T1000 (cell line): ENCODE results near the gene GPC5.

Experiments
- DNase-seq: peaks from one replicate; lab custom pipeline; 2025; ENCODE audit warnings: mixed read lengths; lab: John Stamatoyannopoulos, UW

The GPC5 gene

DNA sequence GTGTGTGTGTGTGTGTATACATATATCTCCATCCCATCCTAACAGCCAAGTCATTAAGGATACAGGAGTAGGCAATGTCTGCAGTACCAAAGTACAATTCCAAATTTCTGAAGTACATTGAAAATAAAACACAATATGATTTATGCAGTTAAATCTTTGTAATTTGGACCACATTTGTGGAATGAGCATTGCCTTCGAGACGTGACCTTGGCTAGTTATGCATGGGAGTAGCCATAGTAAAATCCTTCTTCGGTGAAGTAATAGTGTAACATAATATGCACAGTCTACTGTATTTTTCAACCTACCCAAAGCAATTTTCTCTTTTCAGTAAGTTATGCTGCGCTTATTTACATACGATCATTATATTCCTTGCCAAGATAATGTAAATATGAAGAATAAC is 1162.5 kb downstream of the GPC5 start:
- DNase-seq = no peak

DNA sequence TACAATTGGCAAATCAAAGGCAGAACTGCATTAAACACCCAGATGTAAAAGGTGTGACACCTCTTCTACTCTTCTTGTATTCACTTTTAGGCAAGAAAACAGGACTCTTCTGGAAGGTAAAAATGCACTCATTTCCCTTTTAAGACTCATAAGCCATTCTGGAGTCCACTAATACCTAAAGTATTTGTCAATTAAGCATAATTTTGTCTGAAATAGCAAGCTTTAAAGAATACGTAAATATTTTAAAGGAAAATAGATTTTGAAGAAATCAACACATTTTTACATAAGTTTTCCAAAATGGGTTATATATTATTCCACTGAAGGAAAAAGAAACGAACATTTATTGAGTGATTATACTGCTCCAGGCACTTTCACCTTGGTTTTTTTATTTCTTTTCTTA is 1166.5 kb downstream of the GPC5 start:
- DNase-seq = no peak

DNA sequence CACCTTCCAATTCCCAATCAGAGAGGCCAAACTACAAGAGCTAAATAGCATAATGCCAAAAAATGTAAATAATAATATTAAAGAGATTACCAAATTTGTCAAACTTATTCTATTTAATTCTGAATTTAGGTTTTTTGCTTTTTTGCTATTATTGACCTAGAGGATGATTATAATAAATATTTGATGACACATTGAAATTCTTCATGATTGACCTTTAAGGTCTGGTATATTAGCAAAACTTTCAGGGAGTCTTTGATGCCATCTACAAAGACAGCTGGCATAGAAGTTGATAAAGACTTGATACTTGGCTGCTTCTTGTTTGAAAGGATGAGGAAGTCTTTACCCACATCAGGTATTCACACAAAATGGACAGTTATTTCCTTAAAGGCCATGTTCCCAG is 1168.3 kb downstream of the GPC5 start:
- DNase-seq = no peak

DNA sequence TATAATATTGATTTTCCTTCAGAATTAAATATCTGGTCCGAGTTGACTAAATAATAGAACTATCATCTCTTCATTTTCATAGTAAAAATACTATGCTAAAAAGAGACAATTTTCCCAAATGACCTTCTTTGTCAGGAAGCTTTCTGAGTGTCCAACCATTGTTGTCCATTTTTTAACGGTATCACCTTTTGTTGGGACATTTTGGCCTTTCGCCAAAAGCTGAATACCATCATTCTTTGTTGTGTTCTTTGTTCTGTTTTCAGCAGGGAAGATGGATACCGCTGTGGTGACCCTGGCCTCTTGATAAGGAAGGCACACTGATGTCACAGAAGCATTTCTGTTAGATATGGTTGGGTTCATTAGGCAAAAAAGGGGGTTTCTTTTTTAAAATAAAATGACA is 1173.8 kb downstream of the GPC5 start:
- DNase-seq = no peak

DNA sequence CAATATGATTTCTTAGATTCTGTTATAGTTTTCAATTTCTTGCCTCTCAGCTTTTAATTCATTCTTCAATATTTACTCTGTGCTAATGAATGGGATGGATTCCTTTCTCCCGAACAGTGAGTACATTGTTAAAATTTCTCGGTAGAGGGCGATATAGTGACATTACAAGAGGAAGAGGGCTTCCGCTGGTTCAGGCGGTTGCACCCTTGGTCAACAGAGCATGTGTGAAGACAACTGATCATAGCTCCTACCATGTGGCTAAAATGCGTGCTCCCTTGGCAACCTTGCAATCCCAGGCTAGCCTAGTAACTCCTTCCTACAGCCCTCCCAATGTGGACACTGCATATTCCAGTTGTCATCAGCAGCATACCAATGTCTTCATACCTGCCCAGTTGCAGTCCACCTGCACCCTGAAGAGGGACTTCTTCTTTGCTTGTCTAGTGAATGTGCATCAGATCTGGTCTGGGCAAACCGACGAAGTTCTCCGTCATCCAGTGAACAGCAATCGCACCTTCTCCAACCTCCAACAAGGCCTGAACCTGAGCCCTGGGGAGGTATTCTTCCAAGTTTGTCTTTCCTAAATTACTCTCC is 1175.1 kb downstream of the GPC5 start:
- DNase-seq = no peak

DNA sequence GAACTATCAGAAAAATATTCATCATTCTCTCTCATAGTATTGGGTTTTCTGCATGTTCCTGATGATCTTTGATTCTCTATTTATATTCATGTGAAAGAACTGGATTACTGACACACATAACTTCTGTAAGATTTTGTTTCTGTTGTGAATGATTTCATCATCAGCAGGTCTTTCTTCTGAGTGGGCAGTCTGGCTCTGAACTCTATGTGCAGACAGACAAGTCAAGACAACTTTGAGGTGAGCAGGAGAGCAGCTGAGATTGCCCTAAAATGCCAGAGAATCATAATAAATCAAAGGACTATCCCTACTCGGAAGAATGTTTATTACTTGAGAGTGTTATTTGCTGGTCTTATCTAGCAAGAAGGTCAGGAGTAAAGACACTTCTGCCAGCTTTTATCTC is 1176.1 kb downstream of the GPC5 start:
- no peak for DNase-seq

DNA sequence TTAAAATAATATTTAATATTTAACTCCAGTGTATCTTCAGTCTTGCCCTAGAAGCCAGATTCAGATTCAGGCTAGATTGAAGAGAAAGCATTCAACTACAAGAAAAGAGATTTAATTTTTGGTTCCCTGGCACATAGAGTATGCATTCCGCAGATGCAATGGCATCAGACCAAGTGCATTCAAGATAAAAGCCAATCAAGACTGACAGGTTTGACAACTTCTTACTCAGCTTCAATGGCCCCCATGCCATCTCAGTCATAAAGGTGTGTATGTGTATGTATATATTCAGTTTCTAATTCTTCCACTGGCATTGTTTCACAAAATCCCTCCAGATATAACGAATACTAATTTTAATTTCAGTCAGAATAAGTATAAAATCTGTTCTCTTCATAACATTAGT is 1177.4 kb downstream of the GPC5 start:
- no peak for DNase-seq

DNA sequence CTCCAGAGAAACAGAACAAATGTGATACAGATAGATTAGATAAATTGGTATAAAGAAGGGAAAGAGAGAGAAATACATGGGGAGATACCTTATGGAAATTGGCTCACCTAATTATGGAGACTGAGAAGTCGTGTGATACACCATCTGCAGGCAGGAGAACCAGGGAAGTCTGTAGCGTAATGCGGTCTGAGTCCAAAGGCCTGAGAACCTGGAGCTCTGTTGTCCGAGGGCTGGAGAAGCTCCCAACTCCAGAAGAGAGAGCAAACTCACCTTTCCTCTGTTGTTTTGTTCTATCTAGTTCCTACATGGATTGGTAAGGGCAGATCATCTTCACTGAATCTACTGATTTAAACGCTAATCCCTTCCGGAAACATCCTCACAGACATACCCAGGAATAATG is 1179.9 kb downstream of the GPC5 start:
- DNase-seq = no peak

DNA sequence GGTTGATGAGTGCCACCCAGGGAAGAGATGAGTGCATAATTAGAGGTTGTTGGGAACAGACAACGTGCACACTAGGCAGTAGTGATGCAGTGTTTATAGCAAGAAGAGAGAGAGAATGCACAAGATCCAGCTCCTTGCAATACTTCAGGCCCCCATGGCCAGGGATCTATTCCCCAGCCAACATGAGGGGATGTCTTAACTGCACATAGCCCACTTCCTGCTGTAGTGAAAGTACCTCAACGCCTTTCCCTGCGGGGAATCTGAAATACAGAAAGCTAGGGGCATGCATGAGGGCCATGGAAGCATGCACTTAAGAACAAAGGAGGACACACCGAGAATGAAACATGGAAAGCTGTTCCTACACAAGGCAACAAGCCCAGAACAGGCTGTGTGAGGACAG is 1191.5 kb downstream of the GPC5 start:
- DNase-seq = no peak

DNA sequence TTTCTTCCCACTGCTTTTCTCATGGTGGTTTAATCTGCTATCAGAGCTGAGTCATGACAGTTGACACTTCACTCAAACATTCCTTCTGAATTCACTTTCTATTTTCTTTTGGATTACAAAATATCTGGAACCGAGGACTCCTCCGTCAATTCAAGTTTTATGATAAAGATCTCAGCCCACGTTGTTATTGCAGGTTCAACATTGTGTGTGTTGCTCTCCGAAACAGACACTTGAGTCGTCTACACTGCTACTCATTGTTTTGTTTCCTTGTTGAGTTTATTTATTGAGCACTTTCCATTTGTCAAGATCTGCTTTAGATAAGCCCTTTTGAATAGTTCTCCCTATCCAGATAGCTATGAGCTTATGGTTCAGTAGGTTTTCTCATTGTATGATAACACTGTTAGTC is 1192.1 kb downstream of the GPC5 start:
- DNase-seq = no peak

DNA sequence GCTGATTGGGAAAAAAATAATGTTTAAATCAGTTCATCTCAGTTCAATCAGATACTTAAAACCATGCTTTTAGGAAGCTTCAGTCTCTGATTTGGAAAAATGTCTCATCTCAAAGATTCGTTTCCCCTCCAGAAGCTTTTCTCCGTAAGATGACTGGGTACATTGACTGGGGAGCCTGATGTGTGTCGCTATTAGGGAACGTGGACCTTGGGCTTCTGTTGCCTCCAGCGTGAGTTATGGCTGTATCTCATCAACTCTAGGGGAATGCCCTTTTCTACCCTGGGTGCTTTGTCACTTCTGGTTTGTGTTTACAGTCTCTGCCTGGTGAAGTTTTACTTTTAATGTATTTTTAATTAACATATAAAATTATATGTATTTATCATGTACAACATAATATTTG is 1192.7 kb downstream of the GPC5 start:
- no peak for DNase-seq

DNA sequence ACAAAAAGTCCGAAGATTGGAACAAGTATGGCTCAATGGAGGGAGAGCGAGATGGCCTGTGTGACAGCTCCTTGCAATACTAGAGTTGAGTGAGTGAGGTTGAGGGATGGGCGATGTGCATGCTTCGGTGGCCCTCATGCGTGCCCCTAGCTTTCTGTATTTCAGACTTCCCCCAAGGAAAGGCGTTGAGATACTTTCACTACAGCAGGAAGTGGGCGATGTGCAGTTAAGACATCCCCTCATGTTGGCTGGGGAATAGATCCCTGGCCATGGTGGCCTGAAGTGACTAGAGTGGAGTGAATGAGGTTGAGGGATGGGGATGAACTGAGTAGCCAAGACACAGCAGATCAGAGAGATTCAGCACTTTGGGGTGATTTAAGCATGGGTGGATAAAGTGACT is 1194.3 kb downstream of the GPC5 start:
- no peak for DNase-seq

DNA sequence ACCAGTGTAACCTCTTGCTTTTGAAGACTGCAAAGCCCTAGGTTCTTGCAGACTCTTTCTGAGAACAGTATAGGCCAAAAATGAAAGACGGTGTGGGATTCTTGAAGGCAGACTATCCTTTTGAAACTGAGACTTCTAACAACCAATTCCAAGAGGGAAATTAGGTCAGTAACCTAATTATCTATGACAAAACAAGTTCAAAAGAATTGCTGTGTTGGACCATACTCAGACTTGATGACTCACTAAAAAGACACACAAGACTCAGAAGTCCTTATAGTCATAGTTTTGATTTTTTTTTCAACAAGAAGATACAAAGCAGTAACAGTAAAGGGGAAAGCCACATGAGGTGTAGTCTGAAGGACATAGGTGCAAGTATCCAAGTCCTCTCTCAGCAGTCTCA is 1204.1 kb downstream of the GPC5 start:
- no peak for DNase-seq

DNA sequence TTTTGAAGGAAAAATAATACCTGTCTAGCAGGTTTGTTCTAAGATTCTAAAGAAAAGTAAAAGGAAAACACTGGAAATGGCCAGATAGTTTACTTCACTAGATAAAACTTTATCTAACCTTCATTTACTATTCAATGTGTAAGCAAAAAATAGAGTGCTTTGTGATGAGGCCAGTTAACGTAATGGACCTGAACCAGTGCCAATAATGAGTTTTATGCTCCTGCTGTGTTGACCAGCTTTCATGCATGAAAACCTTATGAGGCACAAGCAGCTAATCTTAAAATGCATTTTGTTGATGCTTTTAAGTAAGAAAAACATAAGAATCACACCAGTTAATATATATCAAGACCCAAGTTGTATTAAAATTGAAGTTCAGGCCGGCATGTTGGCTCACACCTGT is 1211.0 kb downstream of the GPC5 start:
- DNase-seq = no peak

DNA sequence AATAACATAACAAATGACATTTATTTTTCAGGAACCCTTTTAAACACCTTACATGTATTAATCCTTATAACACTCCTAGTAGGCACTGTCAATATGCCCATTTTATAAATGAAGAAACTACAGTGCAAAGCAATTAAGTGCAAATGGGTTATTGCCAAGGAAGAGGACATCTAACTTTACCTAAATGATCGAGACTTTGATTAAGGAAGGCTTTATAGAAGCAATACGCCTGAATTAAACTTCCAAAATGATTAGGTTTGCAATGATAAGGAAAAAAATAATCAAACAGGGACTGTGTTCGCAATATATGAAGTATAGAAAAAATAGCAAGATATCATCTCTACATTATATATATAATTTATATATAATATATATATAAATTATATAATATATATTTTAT is 1214.5 kb downstream of the GPC5 start:
- no peak for DNase-seq

DNA sequence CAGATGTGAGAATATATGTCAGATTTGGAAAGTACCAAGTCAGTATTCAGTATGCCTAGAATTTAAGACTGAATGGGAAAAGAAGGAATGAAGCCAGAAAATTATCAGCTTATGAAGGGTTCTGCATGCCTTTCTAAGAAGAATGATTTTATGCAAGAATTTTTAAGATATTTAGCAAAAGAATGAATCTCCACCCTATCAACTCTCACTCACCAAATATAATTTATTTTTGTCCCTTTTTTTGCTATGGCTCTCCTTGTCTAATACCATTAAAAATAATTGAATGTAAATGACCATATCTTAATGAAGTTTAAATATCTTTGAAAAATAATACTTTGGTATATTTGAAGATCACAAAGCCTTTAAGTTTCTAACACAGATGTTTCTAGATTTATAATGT is 1215.5 kb downstream of the GPC5 start:
- DNase-seq = no peak

DNA sequence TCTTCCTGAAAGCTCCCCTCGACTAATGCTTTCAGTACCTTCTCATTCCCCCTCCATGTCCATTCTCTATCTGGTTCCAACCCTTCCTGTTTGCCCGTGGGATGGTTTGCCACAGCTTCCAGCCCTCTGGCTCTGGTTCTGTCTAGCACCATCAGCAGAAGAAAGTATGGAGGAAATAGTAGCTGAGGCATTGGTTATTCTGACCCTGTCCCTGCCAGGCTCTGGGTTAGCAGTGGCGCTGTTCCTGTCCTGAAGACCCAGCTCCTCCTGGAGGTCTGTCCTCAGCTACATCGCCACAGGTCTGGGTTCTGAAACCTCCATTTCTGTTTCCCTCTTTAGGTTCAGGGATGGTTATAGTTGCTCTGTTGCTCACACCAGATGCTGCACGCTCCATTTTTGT is 1223.6 kb downstream of the GPC5 start:
- DNase-seq = no peak

DNA sequence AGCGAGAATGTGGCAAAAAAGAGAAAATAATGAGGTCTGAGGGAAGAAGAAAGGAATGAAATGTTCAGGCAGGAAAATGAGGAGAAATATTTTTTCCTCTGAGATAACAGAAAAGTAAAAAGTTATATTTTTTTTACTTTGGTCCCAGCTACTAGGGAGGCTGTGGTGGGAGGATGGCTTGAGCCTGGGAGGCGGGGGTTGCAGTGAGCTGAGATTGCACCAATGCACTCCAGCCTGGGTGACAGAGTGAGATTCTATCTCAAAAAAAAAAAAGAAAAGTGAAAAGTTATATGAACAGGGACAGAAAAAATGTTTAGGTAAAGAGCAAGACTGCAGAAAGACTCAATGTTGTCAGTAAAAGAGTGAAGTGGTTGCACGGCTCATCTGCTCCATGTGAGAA is 1224.5 kb downstream of the GPC5 start:
- no peak for DNase-seq

DNA sequence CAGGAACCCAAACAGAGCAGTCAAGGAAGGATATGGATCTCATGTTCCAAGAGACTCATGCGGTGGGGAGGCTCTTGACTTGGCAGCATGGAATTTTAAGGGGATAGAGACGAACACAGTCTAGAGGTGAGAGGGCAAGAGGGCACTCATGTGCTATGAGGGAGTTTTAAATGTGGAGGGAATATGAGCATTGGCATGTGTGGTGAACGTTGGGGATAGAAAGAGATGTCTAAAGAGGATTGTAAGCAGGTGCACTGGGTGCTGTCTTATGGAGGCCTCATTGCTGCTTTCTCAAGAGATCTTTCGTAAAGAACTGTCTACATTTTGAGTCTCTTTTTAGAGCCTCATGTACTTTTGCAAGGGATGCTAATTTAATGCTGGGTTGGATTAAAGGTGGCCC is 1227.9 kb downstream of the GPC5 start:
- no peak for DNase-seq

DNA sequence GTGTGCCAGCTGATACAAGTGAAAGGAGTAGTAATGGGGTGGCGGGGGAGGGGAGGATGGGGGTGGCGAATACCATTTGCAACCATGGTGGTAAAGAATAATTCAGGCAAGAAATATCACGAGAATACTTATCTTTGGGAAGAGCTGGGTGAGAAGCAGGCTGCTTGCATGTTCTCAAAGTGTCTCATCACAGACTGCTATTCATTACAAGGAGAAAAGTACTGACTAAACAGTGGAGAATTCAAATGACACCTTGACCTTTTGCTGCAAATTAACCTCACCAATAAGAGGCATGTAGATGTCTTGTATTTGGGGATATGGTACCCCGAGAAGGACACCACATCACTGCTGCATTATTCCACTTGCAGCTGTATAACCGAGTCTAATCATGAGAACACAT is 1242.5 kb downstream of the GPC5 start:
- no peak for DNase-seq

DNA sequence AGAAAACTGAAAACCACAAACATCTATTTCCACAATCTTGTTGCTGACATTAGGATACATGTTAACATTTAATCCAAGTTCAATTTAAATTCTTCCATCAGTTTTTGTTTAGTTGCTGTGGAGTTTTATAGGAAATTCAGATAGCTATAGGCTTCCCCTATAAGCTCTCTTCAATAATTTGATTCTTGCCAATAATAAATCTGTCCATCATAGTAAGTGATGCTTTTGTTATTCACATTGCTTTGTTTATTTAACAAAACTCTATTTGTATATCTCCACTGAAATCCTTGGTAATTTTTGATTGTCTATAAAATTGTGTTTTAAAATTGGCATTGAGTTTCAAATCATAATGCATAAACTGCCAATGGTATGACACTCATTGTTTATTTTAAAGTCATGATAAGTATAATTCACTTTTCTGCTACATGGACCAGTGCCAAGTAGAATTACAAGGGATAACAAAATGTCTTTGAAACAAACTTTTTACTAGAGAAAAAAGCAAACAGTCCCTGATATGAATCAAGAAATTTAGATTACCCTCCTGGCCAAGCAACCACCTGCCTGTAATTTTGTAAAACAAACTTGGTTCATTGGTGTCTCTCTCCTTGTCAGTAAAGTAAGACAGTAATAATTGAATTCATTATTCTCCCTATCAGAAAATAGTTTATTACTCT is 1250.9 kb downstream of the GPC5 start:
- no peak for DNase-seq

DNA sequence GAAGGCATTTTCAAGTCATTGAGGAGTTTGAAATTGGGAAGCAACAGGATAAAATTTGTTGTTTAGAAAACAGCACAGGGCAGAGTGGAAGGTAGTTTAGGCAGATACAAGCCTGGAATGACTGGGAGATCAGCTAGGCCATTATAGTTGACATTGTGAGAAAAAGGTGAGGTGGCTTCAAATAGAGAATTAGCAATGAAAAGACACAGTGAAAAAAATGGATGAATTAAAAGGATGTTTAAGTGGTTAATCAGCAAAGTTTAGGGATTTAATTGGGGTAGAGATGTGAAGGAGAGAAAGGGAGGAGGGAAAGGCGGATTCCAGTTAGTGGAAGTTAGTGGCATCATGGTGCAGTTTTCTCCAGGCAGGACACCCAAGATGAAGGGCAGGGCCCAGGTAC is 1257.7 kb downstream of the GPC5 start:
- DNase-seq = no peak

DNA sequence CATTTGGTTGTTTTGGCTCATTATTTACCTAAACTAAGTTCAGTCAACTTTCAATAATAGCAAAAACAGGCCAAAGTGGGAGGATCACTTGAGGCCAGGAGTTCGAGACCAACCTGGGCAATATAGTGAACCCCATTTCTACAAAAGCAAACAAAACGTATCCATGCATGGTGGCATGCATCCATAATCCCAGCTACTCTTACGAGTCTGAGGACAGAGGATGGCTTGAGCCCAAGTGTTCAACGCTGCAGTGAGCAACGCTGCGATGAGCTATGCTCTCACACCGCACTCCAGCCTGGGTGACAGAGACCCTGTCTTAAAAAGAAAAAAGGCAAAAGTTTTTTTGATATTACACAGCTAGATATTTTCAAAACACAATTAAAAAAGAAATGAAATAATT is 1258.2 kb downstream of the GPC5 start:
- DNase-seq = no peak

DNA sequence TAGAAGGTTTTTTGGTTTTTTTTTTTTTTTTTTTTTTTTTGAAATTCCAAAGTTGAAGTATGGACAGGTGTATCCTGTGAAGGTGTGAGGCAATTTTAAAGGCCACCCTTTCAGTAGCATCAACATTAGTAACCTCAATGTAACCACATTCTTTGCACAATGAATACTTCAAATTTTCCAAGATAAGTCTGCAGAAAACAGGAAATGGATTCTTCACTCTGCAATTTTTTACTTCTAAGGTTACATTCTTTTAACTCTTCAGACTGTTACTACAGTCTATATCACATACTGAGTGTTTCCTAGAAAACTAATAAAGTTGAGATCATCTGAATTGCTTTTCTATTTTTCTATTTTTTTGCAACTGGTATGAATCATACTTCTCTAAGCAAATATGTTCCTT is 1259.1 kb downstream of the GPC5 start:
- DNase-seq = no peak
